ENCODE data around the gene SLC16A14.

The SLC16A14 gene

DNA sequence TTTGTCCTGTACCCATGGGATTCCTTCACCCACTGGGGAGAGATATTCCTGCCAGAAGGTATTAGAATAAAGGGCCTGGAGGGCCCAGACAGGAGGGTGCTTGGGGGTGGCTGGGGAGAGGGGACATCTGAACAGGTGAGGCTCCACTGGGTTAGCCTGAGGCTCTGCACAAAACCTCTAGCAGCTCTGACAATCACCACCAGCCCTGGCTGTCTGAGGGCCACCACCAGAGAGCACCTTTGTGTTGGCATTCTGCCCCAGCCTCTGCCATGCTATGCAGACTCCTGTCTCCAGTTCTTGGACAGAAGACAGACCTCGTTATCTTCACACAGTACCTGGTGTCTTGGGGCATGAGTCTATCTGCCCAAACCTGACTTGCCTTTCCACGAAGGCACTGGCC is 25.3 kb downstream of the SLC16A14 start:
- H3K27ac ChIP-seq = no peak overlapping the region
- POLR2A ChIA-PET (ENCODE audit: low non-redundant PET) = no interaction called here
- CTCF ChIA-PET = no interaction called here
- TF ChIP-seq, protein P1, sequence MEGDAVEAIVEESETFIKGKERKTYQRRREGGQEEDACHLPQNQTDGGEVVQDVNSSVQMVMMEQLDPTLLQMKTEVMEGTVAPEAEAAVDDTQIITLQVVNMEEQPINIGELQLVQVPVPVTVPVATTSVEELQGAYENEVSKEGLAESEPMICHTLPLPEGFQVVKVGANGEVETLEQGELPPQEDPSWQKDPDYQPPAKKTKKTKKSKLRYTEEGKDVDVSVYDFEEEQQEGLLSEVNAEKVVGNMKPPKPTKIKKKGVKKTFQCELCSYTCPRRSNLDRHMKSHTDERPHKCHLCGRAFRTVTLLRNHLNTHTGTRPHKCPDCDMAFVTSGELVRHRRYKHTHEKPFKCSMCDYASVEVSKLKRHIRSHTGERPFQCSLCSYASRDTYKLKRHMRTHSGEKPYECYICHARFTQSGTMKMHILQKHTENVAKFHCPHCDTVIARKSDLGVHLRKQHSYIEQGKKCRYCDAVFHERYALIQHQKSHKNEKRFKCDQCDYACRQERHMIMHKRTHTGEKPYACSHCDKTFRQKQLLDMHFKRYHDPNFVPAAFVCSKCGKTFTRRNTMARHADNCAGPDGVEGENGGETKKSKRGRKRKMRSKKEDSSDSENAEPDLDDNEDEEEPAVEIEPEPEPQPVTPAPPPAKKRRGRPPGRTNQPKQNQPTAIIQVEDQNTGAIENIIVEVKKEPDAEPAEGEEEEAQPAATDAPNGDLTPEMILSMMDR (conservative IDR thresholded peaks at IDR 0.05; ENCODE audit: low read depth) = no peak
- DNase-seq (ENCODE audit: low spot score) = no peak

DNA sequence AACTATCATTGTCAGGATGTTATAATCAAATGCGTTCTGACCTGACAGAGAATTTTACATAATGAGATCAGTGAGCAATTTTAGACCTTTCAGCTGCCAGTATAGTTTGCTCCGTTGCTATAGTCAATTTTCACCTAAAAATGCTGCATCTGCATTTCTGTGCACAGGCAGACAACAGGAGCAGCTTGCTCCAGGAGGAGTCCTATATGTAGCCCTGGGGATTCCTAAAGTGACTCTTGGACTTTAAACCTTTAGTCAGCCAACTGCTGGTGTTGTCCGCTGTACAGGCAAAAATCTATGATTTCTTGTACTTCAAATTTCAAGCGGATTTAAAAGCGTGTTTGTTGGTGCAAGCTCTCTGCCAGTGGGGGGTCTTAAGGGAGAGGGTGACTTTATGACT is 25.7 kb downstream of the SLC16A14 start:
- no peak overlapping the region for H3K27ac ChIP-seq
- ChIA-PET POLR2A (ENCODE audit: low non-redundant PET) (no interaction called here), CTCF (no interaction called here)
- TF ChIP-seq, protein P1 (conservative IDR thresholded peaks at IDR 0.05; ENCODE audit: low read depth) = no peak
- no peak for DNase-seq (ENCODE audit: low spot score)

DNA sequence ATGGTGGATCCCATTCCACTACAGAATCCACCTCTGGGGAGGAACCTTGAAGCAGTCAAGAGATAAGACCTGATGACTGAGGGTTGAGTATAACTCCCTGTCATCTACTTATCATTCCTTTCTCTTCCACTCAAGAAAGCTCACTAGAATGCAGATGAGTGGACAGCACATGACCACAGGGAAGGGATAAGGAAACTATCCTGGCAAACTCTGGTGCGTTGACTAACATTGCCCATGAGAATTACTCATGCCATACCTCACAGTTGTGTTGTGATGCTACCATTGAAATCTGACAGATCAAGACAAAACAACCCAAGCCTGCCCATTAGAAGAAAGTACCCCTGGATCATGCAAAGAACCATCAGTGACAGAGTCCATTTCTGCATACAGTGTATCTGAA is 26.5 kb downstream of the SLC16A14 start:
- ChIA-PET CTCF (interaction anchor here (0.7 kb wide), 1 partner anchor 9 kb away, joined by 5 read pairs; no protein-coding TSS in a partner anchor), POLR2A (ENCODE audit: low non-redundant PET) (no interaction called here)
- DNase-seq (ENCODE audit: low spot score) = no peak
- TF ChIP-seq, protein P1 (conservative IDR thresholded peaks at IDR 0.05; ENCODE audit: low read depth) = no peak
- no peak overlapping the region for H3K27ac ChIP-seq

DNA sequence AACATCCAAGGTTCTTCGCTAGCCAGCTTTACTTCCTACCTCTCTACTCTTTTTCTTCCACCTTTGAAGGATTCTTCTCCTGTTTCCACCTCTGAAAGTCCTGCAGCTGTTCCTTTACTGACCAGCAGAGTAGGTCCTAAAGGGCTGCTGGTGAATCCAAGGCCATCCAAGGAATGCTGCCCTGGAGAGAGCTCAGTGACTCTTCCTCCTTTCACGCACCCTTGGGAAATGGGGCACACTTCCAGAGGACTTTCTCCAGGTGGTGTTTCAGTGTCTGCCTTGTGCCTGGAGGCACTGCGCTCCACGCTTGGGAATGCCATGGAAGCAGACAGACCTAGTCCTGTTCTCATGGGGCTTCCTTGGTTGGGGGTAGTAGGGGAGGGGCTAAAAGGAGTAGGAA is 45.4 kb downstream of the SLC16A14 start:
- DNase-seq (ENCODE audit: low spot score) = no peak
- ChIA-PET CTCF (interaction anchor here (0.6 to 0.7 kb wide), 2 partner anchors 13 to 34 kb away, joined by 3 read pairs; no protein-coding TSS in a partner anchor), POLR2A (ENCODE audit: low non-redundant PET) (no interaction called here)
- TF ChIP-seq, protein P1 (conservative IDR thresholded peaks at IDR 0.05; ENCODE audit: low read depth) = no peak
- H3K27ac ChIP-seq = no peak overlapping the region

DNA sequence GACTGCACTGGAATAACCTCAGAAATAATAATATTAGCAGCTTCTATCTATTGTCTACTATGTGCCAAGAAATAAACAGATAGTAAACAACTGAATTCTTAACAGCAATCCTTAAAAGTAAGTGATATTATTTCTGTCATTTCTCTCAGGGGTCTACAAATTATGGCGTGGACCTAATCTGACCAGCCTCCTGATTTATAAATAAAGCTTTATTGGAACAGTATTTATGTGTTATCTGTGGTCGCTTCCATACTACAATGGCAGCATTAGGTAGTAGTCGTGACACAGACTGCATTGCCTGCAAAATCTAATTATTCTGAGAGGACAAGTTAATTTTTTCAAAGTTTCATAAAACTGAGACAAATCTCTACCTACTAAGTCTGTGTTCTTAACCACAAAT is 49.0 kb downstream of the SLC16A14 start:
- ChIA-PET CTCF (no interaction called here), POLR2A (ENCODE audit: low non-redundant PET) (interaction anchor here (0.6 kb wide), 1 partner anchor 51 kb away, joined by 3 read pairs; no protein-coding TSS in a partner anchor)
- TF ChIP-seq, protein P1 (conservative IDR thresholded peaks at IDR 0.05; ENCODE audit: low read depth) = no peak
- no peak overlapping the region for H3K27ac ChIP-seq
- DNase-seq (ENCODE audit: low spot score) = no peak

DNA sequence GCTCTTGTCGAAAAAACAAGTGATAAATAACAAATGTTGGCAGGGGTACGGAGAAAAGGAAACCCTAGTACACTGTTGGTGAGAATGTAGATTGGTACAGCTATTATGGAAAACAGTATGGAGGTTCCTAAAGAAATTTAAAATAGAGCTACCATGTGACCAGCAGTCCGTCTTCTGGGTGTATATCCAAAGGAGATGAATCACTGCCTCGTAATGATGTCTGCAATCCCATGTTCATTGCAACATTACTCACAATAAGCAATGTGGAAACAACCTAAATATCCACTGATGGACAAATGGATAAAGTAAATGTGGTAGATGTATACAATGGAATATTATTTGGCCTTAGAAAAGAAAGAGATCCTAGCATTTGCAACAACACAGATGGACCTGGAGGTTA is 50.6 kb downstream of the SLC16A14 start:
- TF ChIP-seq, protein P1 (conservative IDR thresholded peaks at IDR 0.05; ENCODE audit: low read depth) = no peak
- H3K27ac ChIP-seq = no peak overlapping the region
- CTCF ChIA-PET = interaction anchor here (0.6 to 0.7 kb wide), 2 partner anchors 10 to 142 kb away, joined by 3 to 7 read pairs; no protein-coding TSS in a partner anchor
- DNase-seq (ENCODE audit: low spot score) = peak; percentile 45
- POLR2A ChIA-PET (ENCODE audit: low non-redundant PET) = no interaction called here

Data from RWPE1 (cell line).